ENCODE data around the gene RCBTB2. TPM values are rescaled to one million over a fixed set of nuclear protein-coding genes. Genes with fewer than 3 reads are reported as not detected.

RCBTB2 gene
- total and polyA plus RNA-seq, 5 donors: 9.0 to 17.3 (median 16.8) TPM

DNA sequence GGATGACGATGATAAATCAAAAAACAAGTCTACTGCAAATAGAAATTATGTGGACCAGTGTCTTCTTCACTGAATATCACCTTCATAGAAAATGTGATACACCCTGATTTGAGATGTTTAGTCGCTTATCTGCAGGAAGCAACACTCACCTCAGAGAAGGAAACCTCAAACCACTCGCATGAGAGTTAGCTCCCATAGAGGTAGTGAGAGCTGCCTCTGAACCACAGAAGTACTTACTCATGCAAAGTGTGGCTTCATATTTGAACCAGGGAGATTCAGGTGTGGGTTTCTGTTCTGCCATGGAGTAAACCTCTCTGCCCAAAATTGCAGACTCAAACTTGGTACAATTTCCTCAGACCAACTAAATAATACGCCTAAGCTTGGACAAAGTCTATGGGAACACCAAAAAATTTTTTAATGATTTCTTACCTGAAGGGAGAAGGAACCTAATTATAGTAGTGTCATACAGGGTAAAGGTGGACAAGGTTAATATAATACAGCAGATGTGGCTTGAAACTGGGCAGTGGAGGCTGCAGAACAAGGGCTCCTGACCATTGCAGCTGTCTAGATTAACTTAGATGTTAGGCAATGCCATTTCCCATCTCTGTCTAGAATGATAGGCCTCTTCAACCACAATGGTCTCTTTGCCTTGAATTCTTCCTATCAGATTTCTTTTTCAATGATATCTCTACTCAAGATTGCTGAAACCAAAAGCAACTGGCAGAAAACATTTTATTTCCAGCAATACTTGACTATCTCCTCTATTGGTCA lies 29.6 kb upstream of the RCBTB2 start:
- 84% methylated on average over 4 of the region's 4 CpGs for WGBS
- H3K4me1 ChIP-seq (ENCODE audit: control insufficient read depth, insufficient read depth, low read length): no peaks in the 10 kb centered on the region
- H3K9me3 ChIP-seq (ENCODE audit: control insufficient read depth, low read length): no peaks in the 10 kb centered on the region
- no peak for DNase-seq
- intact Hi-C loops (cut with DNase I): no loop called here
- H3K27ac ChIP-seq (ENCODE audit: low read length): no peak overlapping the region
- H3K27me3 ChIP-seq (ENCODE audit: control insufficient read depth, insufficient read depth): no peaks in the 10 kb centered on the region
- no peak overlapping the region for H3K4me3 ChIP-seq (ENCODE audit: low read length)
- ATAC-seq: no peak

DNA sequence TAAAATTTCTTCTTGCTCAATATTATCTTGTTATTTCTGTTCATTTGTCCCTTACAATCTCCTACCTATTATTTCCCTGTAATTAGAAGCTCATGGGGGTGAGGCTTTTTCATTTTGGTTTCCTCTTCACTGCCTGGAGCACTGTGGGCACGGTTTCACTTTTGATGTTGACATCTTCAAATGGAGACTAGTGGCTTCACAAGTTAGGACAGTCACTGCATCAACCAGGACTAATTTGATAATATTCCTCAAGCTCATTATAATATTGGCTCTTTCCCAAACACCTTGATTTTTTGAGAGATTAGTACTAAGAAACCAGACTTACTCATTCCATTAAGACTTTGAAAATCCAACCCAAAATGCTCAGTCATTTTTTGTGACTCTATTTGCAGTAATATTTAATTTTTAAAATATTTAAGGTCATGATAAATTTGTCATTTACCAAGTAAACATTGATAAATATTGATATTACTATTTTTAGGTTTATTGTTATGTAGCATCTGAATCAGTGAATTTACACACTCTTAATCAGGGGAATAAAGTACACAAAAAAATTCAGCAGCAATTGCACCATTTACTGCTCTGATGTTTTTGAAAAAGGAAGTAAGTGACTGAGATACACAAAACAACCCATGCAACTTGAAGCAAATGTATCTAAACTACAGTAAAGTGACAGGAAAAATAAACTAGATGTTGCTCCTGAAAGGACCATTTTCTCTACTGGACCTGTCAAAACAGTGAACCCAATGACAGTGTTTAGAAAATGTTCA lies 28.8 kb upstream of the RCBTB2 start:
- H3K27me3 ChIP-seq (ENCODE audit: control insufficient read depth, insufficient read depth): no peaks in the 10 kb centered on the region
- H3K4me3 ChIP-seq (ENCODE audit: low read length): no peak overlapping the region
- WGBS: 68% methylated on average over 1 of the region's 1 CpG
- no peaks in the 10 kb centered on the region for H3K4me1 ChIP-seq (ENCODE audit: control insufficient read depth, insufficient read depth, low read length)
- ATAC-seq (no peak), DNase-seq (no peak)
- no peaks in the 10 kb centered on the region for H3K9me3 ChIP-seq (ENCODE audit: control insufficient read depth, low read length)
- H3K27ac ChIP-seq (ENCODE audit: low read length): no peak overlapping the region
- intact Hi-C loops (cut with DNase I): no loop called here

DNA sequence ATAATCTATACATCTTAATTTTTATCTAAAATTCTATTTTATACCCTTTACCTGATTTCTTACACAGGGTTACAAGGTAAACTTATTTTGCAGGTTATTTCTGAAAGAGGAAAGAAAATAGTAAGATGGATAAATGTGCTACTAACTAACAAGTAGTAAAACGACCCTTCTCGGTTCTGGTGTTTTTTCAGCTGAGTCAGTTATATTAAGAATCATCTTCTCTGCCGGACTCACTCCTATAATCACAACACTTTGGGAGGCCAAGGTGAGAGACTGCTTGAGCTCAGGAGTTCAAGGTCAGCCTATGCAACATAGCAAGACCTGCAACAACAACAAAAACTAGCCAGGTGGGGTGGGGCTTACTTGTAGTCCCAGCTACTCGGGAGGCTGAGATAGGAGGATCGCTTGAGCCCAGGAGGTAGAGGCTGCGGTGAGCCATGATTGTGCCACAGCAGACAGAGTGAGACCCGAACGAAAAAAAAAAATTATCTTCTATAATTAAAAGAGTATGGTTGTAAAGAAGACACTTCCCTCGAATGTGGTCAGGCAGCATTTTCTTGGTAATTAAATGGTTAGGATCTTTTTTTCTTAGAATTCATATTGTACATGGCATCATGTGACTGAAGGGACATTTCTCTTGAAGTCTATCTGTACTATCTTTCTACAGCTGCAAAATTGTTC lies 27.9 kb upstream of the RCBTB2 start:
- no peaks in the 10 kb centered on the region for H3K27me3 ChIP-seq (ENCODE audit: control insufficient read depth, insufficient read depth)
- WGBS: 89% methylated on average over 9 of the region's 9 CpGs
- no peak overlapping the region for H3K27ac ChIP-seq (ENCODE audit: low read length)
- no peak for DNase-seq
- no peaks in the 10 kb centered on the region for H3K4me1 ChIP-seq (ENCODE audit: control insufficient read depth, insufficient read depth, low read length)
- H3K4me3 ChIP-seq (ENCODE audit: low read length): no peak overlapping the region
- intact Hi-C loops (cut with DNase I): no loop called here
- no peak for ATAC-seq
- no peaks in the 10 kb centered on the region for H3K9me3 ChIP-seq (ENCODE audit: control insufficient read depth, low read length)

DNA sequence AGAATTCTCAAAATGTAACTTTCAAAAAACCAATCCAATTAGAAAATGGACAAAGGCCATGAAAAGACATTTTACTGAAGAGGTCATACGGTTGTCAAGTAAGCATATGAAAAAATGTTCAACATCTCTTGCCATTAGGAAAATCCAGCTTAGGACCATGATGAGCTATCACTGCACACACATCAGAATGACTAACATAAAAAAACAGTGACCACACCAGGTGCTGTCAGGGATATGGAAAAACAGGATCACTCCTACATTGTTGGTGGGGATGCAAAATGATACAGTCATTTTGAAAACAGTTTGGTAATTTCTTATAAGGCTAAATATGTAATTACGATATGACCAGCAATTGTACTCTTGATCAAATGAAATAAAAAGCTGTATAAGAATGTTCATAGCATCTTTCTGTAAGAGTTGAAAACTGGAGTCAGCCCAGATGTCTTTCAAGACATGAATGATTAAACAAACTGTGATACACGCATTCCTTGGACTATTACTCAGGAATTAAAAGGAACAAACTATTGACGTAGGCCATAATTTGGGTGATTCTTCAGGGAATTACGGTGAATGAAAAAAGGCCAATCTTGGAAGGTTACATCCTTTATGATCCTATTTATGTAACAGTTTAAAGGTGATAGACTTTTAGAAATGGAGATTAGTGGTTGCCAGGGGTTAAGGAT lies 26.9 kb upstream of the RCBTB2 start:
- ATAC-seq: no peak
- intact Hi-C loops (cut with DNase I): no loop called here
- no peak for DNase-seq
- H3K9me3 ChIP-seq (ENCODE audit: control insufficient read depth, low read length): no peaks in the 10 kb centered on the region
- no peaks in the 10 kb centered on the region for H3K27me3 ChIP-seq (ENCODE audit: control insufficient read depth, insufficient read depth)
- 86% methylated on average over 5 of the region's 5 CpGs for WGBS
- no peaks in the 10 kb centered on the region for H3K4me1 ChIP-seq (ENCODE audit: control insufficient read depth, insufficient read depth, low read length)
- H3K27ac ChIP-seq (ENCODE audit: low read length): no peak overlapping the region
- no peak overlapping the region for H3K4me3 ChIP-seq (ENCODE audit: low read length)

DNA sequence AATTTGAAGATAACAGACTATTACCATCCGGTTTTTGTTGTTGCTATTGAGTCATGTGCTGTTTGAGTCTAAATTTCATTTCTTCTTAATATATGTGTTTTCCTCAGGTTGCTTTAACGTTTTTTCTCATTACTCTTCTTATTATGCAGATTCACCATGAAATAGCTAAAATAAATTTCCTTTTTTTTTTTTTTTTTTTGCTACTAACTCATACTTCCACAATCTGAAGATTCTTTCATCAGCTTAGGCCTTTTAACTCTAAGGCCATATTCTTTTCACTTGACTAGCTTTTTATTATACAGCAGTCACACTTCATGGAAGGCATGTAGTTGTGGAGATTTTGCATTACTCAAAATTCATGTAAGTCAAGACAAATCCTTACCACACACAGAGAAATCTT lies 23.9 kb upstream of the RCBTB2 start:
- WGBS: 81% methylated on average over 2 of the region's 2 CpGs
- Histone ChIP-seq H3K4me1 (ENCODE audit: control insufficient read depth, insufficient read depth, low read length) (no peaks in the 10 kb centered on the region), H3K4me3 (ENCODE audit: low read length) (no peak overlapping the region), H3K9me3 (ENCODE audit: control insufficient read depth, low read length) (peaks cover 2% of the 10 kb centered on the region), H3K27ac (ENCODE audit: low read length) (no peak overlapping the region), H3K27me3 (ENCODE audit: control insufficient read depth, insufficient read depth) (no peaks in the 10 kb centered on the region)
- DNase-seq (no peak), ATAC-seq (no peak)
- intact Hi-C loops (cut with DNase I): no loop called here

DNA sequence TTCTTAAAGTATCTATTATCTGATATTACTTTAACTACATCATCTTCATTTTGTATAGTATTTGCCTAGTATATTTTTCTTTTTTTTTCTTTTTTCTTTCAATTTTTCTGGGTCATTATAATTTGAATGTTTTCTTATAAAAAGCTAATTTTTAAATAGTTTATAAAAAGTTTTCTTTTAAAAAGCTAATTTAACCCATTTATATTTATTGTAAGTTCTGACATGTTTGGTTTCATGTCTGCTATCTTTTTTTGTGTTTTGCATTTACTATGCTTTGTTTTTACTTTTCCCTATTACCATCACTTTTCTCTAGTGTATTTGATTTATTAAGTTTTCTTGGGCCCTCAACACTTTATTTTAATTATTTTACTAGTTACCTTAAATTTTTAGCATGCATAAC lies 22.6 kb upstream of the RCBTB2 start:
- Histone ChIP-seq H3K4me3 (ENCODE audit: low read length) (no peak overlapping the region), H3K27ac (ENCODE audit: low read length) (no peak overlapping the region), H3K4me1 (ENCODE audit: control insufficient read depth, insufficient read depth, low read length) (no peaks in the 10 kb centered on the region), H3K27me3 (ENCODE audit: control insufficient read depth, insufficient read depth) (no peaks in the 10 kb centered on the region), H3K9me3 (ENCODE audit: control insufficient read depth, low read length) (peaks cover 7% of the 10 kb centered on the region)
- intact Hi-C loops (cut with DNase I): no loop called here
- DNase-seq (no peak), ATAC-seq (no peak)

DNA sequence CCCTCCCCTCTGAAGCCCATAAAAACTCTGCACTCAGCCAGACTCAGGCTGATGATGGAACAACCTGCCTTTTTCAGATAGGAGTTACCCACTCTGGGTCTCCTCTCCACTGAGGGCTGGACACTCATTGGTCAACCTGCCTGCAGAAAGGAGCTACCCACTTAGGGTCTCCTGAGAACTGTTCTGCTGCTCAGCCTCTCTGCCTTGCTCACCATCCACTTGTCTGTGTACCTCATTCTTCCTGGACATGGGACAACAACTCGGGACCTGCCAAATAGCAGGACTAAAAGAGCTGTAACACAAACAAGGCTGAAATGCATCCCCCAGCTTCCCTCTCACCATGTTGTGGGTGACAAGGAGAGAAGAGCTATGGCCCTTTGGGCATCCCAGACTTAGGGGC lies 18.4 kb upstream of the RCBTB2 start:
- Histone ChIP-seq H3K4me1 (ENCODE audit: control insufficient read depth, insufficient read depth, low read length) (no peaks in the 10 kb centered on the region), H3K4me3 (ENCODE audit: low read length) (no peak overlapping the region), H3K27ac (ENCODE audit: low read length) (no peak overlapping the region), H3K9me3 (ENCODE audit: control insufficient read depth, low read length) (peaks cover 7% of the 10 kb centered on the region), H3K27me3 (ENCODE audit: control insufficient read depth, insufficient read depth) (no peaks in the 10 kb centered on the region)
- ATAC-seq: no peak
- DNase-seq: no peak
- intact Hi-C loops (cut with DNase I): no loop called here
- 84% methylated on average over 1 of the region's 1 CpG for WGBS

DNA sequence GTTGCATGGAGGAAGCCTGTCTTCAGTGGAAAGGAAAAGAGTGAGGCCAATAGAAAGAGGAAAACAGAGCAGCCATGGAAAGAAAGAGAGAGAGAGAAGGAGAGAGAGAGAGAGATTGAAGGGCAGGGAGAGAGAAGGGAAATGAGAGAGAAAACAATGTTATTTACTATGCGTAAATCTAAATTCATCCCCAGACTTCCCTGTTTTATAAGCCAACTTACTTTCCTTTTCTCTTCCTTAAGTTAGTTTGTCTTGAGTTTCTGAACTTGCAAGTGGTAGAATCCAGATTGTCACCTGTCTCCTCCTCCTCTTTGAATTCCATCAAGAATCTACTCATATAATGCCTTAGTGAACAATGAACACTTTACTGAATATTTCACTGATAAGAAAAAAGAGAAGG lies 16.8 kb upstream of the RCBTB2 start:
- Histone ChIP-seq H3K27me3 (ENCODE audit: control insufficient read depth, insufficient read depth) (no peaks in the 10 kb centered on the region), H3K9me3 (ENCODE audit: control insufficient read depth, low read length) (peaks cover 7% of the 10 kb centered on the region), H3K4me1 (ENCODE audit: control insufficient read depth, insufficient read depth, low read length) (no peaks in the 10 kb centered on the region), H3K4me3 (ENCODE audit: low read length) (no peak overlapping the region), H3K27ac (ENCODE audit: low read length) (no peak overlapping the region)
- intact Hi-C loops (cut with DNase I): no loop called here
- 95% methylated on average over 1 of the region's 1 CpG for WGBS
- ATAC-seq (no peak), DNase-seq (no peak)

DNA sequence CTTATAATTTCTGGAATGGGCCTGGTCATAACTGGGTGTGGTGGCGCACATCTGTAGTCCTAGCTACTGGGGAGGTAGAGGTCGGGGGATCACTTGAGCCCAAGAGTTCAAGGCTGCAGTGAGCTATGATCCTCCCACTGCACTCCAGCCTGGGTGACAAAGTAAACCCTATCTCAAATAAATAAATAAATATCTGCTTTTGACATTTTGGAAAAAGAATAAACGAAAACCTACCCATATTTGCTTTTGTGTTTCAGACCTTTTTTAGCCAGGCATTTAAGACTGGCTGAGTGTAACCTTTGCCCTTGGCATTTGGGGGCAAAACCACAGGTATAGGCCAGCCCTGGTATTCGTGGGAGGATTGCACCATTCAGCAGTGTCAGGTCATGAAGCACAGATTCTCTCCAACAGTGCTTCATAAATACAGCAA lies 14.8 kb upstream of the RCBTB2 start:
- Histone ChIP-seq H3K9me3 (ENCODE audit: control insufficient read depth, low read length) (peaks cover 7% of the 10 kb centered on the region), H3K4me3 (ENCODE audit: low read length) (no peak overlapping the region), H3K4me1 (ENCODE audit: control insufficient read depth, insufficient read depth, low read length) (no peaks in the 10 kb centered on the region), H3K27me3 (ENCODE audit: control insufficient read depth, insufficient read depth) (no peaks in the 10 kb centered on the region), H3K27ac (ENCODE audit: low read length) (no peak overlapping the region)
- intact Hi-C loops (cut with DNase I): no loop called here
- 91% methylated on average over 4 of the region's 4 CpGs for WGBS
- ATAC-seq: no peak
- no peak for DNase-seq

DNA sequence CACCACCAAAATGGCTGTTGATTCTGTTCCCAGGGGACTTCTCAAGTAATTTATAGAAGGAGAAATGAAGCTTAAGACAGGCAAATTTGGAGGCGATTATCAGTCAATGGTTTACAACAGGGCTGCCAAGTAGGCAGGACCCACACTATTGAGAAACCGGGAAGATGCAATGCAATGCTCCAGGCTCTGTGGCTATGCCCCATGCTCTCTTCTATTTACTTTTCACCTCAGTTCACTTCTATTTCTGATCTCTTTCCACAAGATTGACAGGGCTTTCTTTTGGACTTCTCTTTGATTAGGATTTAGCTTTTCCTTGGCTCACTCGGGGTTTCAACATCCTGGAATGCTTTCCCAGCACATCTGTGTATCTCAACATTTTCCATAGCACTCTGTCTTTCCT lies 12.7 kb upstream of the RCBTB2 start:
- ATAC-seq (no peak), DNase-seq (no peak)
- Histone ChIP-seq H3K4me3 (ENCODE audit: low read length) (no peak overlapping the region), H3K9me3 (ENCODE audit: control insufficient read depth, low read length) (no peaks in the 10 kb centered on the region), H3K4me1 (ENCODE audit: control insufficient read depth, insufficient read depth, low read length) (no peaks in the 10 kb centered on the region), H3K27ac (ENCODE audit: low read length) (no peak overlapping the region), H3K27me3 (ENCODE audit: control insufficient read depth, insufficient read depth) (no peaks in the 10 kb centered on the region)
- WGBS: 88% methylated on average over 3 of the region's 3 CpGs
- intact Hi-C loops (cut with DNase I): no loop called here

Measured in right cardiac atrium (tissue), 5 donors.